ENCODE data around the gene ANO7.
"Not testable (repeated sequence)": the region's sequence is repeated elsewhere in the genome, so short reads cannot be mapped to it uniquely, and the experiment has no call there.

The ANO7 gene

GRCh38 chr2:241189856-241190201 is 1.4 kb downstream of the ANO7 start:
- TF ChIP-seq POLR2AphosphoS5 (IDR thresholded peaks at IDR 0.05; ENCODE audit: borderline replicate concordance, low read depth, low read length) (no peak), FOXP2 (optimal IDR thresholded peaks at IDR 0.05; ENCODE audit: control extremely low read depth, extremely low read length, insufficient read depth) (no peak), EZH2 (IDR thresholded peaks at IDR 0.05) (no peak)

GRCh38 chr2:241190291-241190981 is 2.0 kb downstream of the ANO7 start:
- H3K4me3 ChIP-seq, result no peak overlapping the region
- H3K27ac ChIP-seq, result no peak overlapping the region
- no peak overlapping the region for H3K9ac ChIP-seq (ENCODE audit: insufficient read length)
- no peaks in the 10 kb centered on the region for H3K9me3 ChIP-seq (ENCODE audit: low read depth, low read length)
- TF ChIP-seq POLR2AphosphoS5 (IDR thresholded peaks at IDR 0.05; ENCODE audit: borderline replicate concordance, low read depth, low read length), result no peak
- no peak for TF ChIP-seq FOXP2 (optimal IDR thresholded peaks at IDR 0.05; ENCODE audit: control extremely low read depth, extremely low read length, insufficient read depth)
- no peak for TF ChIP-seq EZH2 (IDR thresholded peaks at IDR 0.05)
- DNase-seq (ENCODE audit: low read depth, low spot score), result no peak
- no peaks in the 10 kb centered on the region for H3K36me3 ChIP-seq (ENCODE audit: insufficient read depth, low read length)

More at GRCh38 chr2:241189856-241190201, 1.4 kb downstream of the ANO7 start:
- no peak for DNase-seq (ENCODE audit: low read depth, low spot score)
- Histone ChIP-seq H3K27ac (no peak overlapping the region), H3K4me3 (no peak overlapping the region), H3K9me3 (ENCODE audit: low read depth, low read length) (no peaks in the 10 kb centered on the region), H3K36me3 (ENCODE audit: insufficient read depth, low read length) (no peaks in the 10 kb centered on the region), H3K9ac (ENCODE audit: insufficient read length) (no peak overlapping the region)

DNA sequence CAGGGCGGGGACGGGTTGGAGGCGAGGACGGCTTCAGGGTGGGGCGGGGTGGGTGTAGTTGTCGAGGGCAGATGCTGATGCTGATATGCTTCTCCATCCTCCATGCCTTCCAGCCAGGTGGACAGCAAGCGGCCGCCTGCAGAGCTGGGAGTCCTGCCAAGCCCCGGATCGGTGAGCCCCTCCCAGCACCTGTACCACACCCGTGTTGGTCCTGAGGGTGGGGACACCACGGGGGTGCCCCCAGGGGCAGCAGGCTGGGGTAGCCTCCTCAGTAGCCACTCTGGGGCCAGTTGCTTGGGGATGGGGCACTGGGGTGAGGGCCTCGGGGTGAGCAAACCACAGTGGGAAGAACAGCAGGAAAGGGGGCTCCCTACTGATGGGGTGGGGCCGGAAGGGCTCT is 2.6 kb downstream of the ANO7 start:
- TF ChIP-seq EZH2 (IDR thresholded peaks at IDR 0.05) (no peak), FOXP2 (optimal IDR thresholded peaks at IDR 0.05; ENCODE audit: control extremely low read depth, extremely low read length, insufficient read depth) (no peak), POLR2AphosphoS5 (IDR thresholded peaks at IDR 0.05; ENCODE audit: borderline replicate concordance, low read depth, low read length) (no peak)
- Histone ChIP-seq H3K27ac (no peak overlapping the region), H3K36me3 (ENCODE audit: insufficient read depth, low read length) (no peaks in the 10 kb centered on the region), H3K9me3 (ENCODE audit: low read depth, low read length) (no peaks in the 10 kb centered on the region), H3K4me3 (no peak overlapping the region), H3K9ac (ENCODE audit: insufficient read length) (no peak overlapping the region)
- DNase-seq (ENCODE audit: low read depth, low spot score), result no peak

GRCh38 chr2:241193271-241193670 is 4.8 kb downstream of the ANO7 start:
- H3K4me3 ChIP-seq, result no peak overlapping the region
- TF ChIP-seq FOXP2 (optimal IDR thresholded peaks at IDR 0.05; ENCODE audit: control extremely low read depth, extremely low read length, insufficient read depth), result no peak
- TF ChIP-seq POLR2AphosphoS5 (IDR thresholded peaks at IDR 0.05; ENCODE audit: borderline replicate concordance, low read depth, low read length), result no peak
- no peak for TF ChIP-seq EZH2 (IDR thresholded peaks at IDR 0.05)
- no peak for DNase-seq (ENCODE audit: low read depth, low spot score)
- no peak overlapping the region for H3K9ac ChIP-seq (ENCODE audit: insufficient read length)
- no peaks in the 10 kb centered on the region for H3K36me3 ChIP-seq (ENCODE audit: insufficient read depth, low read length)
- H3K9me3 ChIP-seq (ENCODE audit: low read depth, low read length), result no peaks in the 10 kb centered on the region
- no peak overlapping the region for H3K27ac ChIP-seq

DNA sequence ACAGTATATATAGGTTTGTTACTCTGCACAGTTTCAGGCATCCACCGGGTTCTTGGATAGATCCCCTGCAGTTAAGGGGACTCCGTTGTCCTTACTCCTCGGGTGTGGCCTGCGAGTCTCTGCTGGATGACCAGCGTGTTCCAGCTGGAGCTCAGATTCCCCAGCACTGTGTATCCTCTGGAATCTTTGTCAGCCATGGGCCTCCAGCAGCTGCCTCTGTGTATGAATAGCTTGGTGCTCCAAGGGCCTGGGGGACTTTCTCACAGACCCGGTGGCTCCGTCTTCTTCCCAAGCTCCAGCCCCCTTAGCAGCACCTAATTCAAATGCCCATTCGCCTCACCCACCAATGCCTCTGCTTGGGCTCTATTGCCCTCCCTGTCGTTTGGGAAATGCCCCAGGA is 6.3 kb downstream of the ANO7 start:
- Histone ChIP-seq H3K4me3 (no peak overlapping the region), H3K36me3 (ENCODE audit: insufficient read depth, low read length) (no peaks in the 10 kb centered on the region), H3K9me3 (ENCODE audit: low read depth, low read length) (no peaks in the 10 kb centered on the region), H3K9ac (ENCODE audit: insufficient read length) (no peak overlapping the region), H3K27ac (no peak overlapping the region)
- no peak for DNase-seq (ENCODE audit: low read depth, low spot score)
- TF ChIP-seq FOXP2 (optimal IDR thresholded peaks at IDR 0.05; ENCODE audit: control extremely low read depth, extremely low read length, insufficient read depth) (no peak), POLR2AphosphoS5 (IDR thresholded peaks at IDR 0.05; ENCODE audit: borderline replicate concordance, low read depth, low read length) (no peak), EZH2 (IDR thresholded peaks at IDR 0.05) (no peak)

- Histone ChIP-seq H3K4me3 (no peak overlapping the region), H3K9me3 (ENCODE audit: low read depth, low read length) (no peaks in the 10 kb centered on the region), H3K9ac (ENCODE audit: insufficient read length) (no peak overlapping the region), H3K27ac (no peak overlapping the region), H3K36me3 (ENCODE audit: insufficient read depth, low read length) (no peaks in the 10 kb centered on the region)
- no peak for DNase-seq (ENCODE audit: low read depth, low spot score)
- TF ChIP-seq FOXP2 (optimal IDR thresholded peaks at IDR 0.05; ENCODE audit: control extremely low read depth, extremely low read length, insufficient read depth), result no peak
- no peak for TF ChIP-seq EZH2 (IDR thresholded peaks at IDR 0.05)
- no peak for TF ChIP-seq POLR2AphosphoS5 (IDR thresholded peaks at IDR 0.05; ENCODE audit: borderline replicate concordance, low read depth, low read length)
These were observed 7.1 kb downstream of the ANO7 start for GRCh38 chr2:241195506-241196130.

DNA sequence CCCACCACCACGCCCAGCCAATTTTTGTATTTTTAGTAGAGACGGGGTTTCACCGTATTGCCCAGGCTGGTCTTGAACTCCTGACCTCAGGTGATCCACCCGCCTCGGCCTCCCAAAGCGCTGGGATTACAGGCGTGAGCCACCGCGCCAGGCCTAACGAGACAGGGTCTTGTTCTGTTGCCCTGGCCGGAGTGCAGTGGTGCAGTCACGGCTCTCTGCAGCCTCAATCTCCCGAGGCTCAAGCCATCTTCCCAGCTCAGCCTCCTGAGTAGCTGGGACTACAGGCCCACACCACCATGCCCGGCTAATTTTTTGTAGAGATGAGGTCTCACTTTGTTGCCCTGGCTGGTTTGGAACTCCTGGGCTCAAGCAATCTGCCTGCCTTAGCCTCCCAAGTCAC is 8.8 kb downstream of the ANO7 start:
- H3K4me3 ChIP-seq; H3K9me3 ChIP-seq (ENCODE audit: low read depth, low read length); H3K36me3 ChIP-seq (ENCODE audit: insufficient read depth, low read length); H3K27ac ChIP-seq; DNase-seq (ENCODE audit: low read depth, low spot score); H3K9ac ChIP-seq (ENCODE audit: insufficient read length): not testable (repeated sequence)

DNA sequence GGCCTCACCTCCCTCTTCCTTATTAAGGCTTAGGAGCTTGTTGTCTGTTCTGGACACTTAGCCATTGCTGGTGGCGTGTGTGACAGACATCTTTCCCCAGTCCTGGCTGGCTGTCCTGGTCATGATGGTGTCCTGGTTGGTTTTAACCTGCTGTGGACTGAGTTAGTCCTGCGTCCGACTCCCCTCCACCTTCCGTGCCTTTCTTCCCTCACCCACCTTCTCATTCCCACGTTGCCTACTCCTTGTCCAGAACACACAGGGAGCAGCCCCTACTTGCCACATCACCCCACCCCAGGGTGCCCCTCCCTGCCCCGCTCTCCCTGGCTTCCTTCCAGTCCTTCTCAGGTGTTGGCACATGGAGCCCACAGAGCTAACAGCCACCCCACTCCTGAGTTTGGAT is 9.5 kb downstream of the ANO7 start:
- DNase-seq (ENCODE audit: low read depth, low spot score), result no peak
- no peaks in the 10 kb centered on the region for H3K36me3 ChIP-seq (ENCODE audit: insufficient read depth, low read length)
- H3K9ac ChIP-seq (ENCODE audit: insufficient read length), result no peak overlapping the region
- H3K9me3 ChIP-seq (ENCODE audit: low read depth, low read length), result no peaks in the 10 kb centered on the region
- H3K27ac ChIP-seq, result no peak overlapping the region
- TF ChIP-seq POLR2AphosphoS5 (IDR thresholded peaks at IDR 0.05; ENCODE audit: borderline replicate concordance, low read depth, low read length) (no peak), FOXP2 (optimal IDR thresholded peaks at IDR 0.05; ENCODE audit: control extremely low read depth, extremely low read length, insufficient read depth) (no peak)
- no peak overlapping the region for H3K4me3 ChIP-seq

Data from SK-N-MC (cell line).